WTC11 (cell line): ENCODE measurements around the gene RTL5. TPM values are rescaled to one million over a fixed set of nuclear protein-coding genes. Genes with fewer than 3 reads are reported as not detected.

Source experiments
- ATAC-seq: fragments of 200-7000 bp; cut with Tn5 transposase; 2 replicates; pipeline ENCODE4 v1.10.0; 2021; ENCODE audit warnings: mild to moderate bottlenecking, moderate library complexity
- CTCF ChIA-PET: fragments of 300-600 bp; sonication (Branson Sonifier 250); formaldehyde crosslinking; loops from one replicate; lab custom pipeline; 2021; ENCODE audit warnings: antibody characterized with exemption; lab: Charles Lee
- POLR2A ChIA-PET: fragments of 350-600 bp; sonication (Branson Sonifier 250); formaldehyde crosslinking; loops from one replicate; lab custom pipeline; 2021; ENCODE audit warnings: antibody characterized with exemption; lab: Charles Lee
- DNase-seq: peaks from one replicate; pipeline ENCODE4 v3.0.0; 2021; ENCODE audit warnings: low spot score
- H3K27ac Mint-ChIP-seq: 2 replicates; pipeline ENCODE4 v1.8.0; 2021; ENCODE audit warnings: mixed read lengths
- H3K27me3 Mint-ChIP-seq: 2 replicates; pipeline ENCODE4 v1.8.0; 2021; ENCODE audit warnings: low read depth, mild to moderate bottlenecking, moderate library complexity, mixed read lengths
- H3K36me3 Mint-ChIP-seq: 2 replicates; pipeline ENCODE4 v1.8.0; 2021; ENCODE audit warnings: mixed read lengths
- H3K4me1 Mint-ChIP-seq: 2 replicates; pipeline ENCODE4 v1.8.0; 2022; ENCODE audit warnings: mixed read lengths
- H3K4me3 Mint-ChIP-seq: 2 replicates; pipeline ENCODE4 v1.8.0; 2021; ENCODE audit warnings: mild to moderate bottlenecking, moderate library complexity, mixed read lengths
- H3K9me3 Mint-ChIP-seq: 2 replicates; pipeline ENCODE4 v1.8.0; 2021; ENCODE audit warnings: mixed read lengths
- AFF4 ChIP-seq: sonication (generic); formaldehyde crosslinking; IDR thresholded peaks from 2 replicates; pipeline ENCODE4 v1.8.1; 2023; ENCODE audit warnings: mild to moderate bottlenecking, missing genetic modification reagents, borderline replicate concordance
- CREM ChIP-seq: sonication (generic); formaldehyde crosslinking; IDR thresholded peaks from 2 replicates; pipeline ENCODE4 v1.8.1; 2022; ENCODE audit warnings: mild to moderate bottlenecking, missing genetic modification reagents, moderate library complexity
- EMX1 ChIP-seq: fragments of 250-450 bp; sonication (Bioruptor Pico); IDR thresholded peaks from 2 replicates; pipeline ENCODE4 v1.8.0; 2021; ENCODE audit warnings: mild to moderate bottlenecking
- FOXP1 ChIP-seq: sonication (generic); formaldehyde crosslinking; IDR thresholded peaks from 2 replicates; pipeline ENCODE4 v1.8.0; 2022; ENCODE audit warnings: missing genetic modification reagents, mild to moderate bottlenecking, moderate library complexity, borderline replicate concordance
- IRF2 ChIP-seq: sonication (generic); formaldehyde crosslinking; IDR thresholded peaks from 2 replicates; pipeline ENCODE4 v1.8.0; 2022; ENCODE audit warnings: low read depth, missing genetic modification reagents, borderline replicate concordance
- KAT7 ChIP-seq: sonication (generic); formaldehyde crosslinking; IDR thresholded peaks from 2 replicates; pipeline ENCODE4 v1.8.1; 2023; ENCODE audit warnings: missing genetic modification reagents, mild to moderate bottlenecking, borderline replicate concordance
- MAX ChIP-seq: sonication (generic); formaldehyde crosslinking; IDR thresholded peaks from 2 replicates; pipeline ENCODE4 v1.8.0; 2022; ENCODE audit warnings: mild to moderate bottlenecking, missing genetic modification reagents
- MLX ChIP-seq: sonication (generic); formaldehyde crosslinking; IDR thresholded peaks from 2 replicates; pipeline ENCODE4 v1.8.1; 2023; ENCODE audit warnings: mild to moderate bottlenecking, missing genetic modification reagents, moderate library complexity
- MXD4 ChIP-seq: fragments of 250-450 bp; sonication (Bioruptor Pico); IDR thresholded peaks from 2 replicates; pipeline ENCODE4 v1.8.0; 2021; ENCODE audit warnings: mild to moderate bottlenecking, moderate library complexity, borderline replicate concordance
- NFATC4 ChIP-seq: fragments of 250-450 bp; sonication (Bioruptor Pico); IDR thresholded peaks from 2 replicates; pipeline ENCODE4 v1.9.0; 2021; ENCODE audit warnings: mild to moderate bottlenecking
- NR3C1 ChIP-seq: sonication (generic); formaldehyde crosslinking; conservative IDR thresholded peaks from 2 replicates; pipeline ENCODE4 v1.8.1; 2023; ENCODE audit warnings: low read depth, mild to moderate bottlenecking, missing genetic modification reagents
- PRRX2 ChIP-seq: fragments of 250-450 bp; sonication (Bioruptor Pico); IDR thresholded peaks from 2 replicates; pipeline ENCODE4 v1.8.0; 2021; ENCODE audit warnings: mild to moderate bottlenecking
- TEAD4 ChIP-seq: sonication (generic); formaldehyde crosslinking; IDR thresholded peaks from 2 replicates; pipeline ENCODE4 v1.8.0; 2022; ENCODE audit warnings: mild to moderate bottlenecking, missing genetic modification reagents
- ZBTB21 ChIP-seq: sonication (generic); formaldehyde crosslinking; IDR thresholded peaks from 2 replicates; pipeline ENCODE4 v1.8.1; 2023; ENCODE audit warnings: mild to moderate bottlenecking, missing genetic modification reagents, borderline replicate concordance
- ZNF263 ChIP-seq: sonication (generic); formaldehyde crosslinking; IDR thresholded peaks from 2 replicates; pipeline ENCODE4 v1.8.1; 2022; ENCODE audit warnings: low read depth, mild to moderate bottlenecking, moderate library complexity, missing genetic modification reagents
- ZNF396 ChIP-seq: fragments of 250-450 bp; sonication (Bioruptor Pico); IDR thresholded peaks from 2 replicates; pipeline ENCODE4 v1.8.0; 2021; ENCODE audit warnings: mild to moderate bottlenecking, moderate library complexity, borderline replicate concordance
- ZNF532 ChIP-seq: fragments of 250-450 bp; sonication (Bioruptor Pico); IDR thresholded peaks from 2 replicates; pipeline ENCODE4 v1.9.0; 2021; ENCODE audit warnings: mild to moderate bottlenecking, borderline replicate concordance
- ZSCAN18 ChIP-seq: fragments of 250-450 bp; sonication (Bioruptor Pico); IDR thresholded peaks from 2 replicates; pipeline ENCODE4 v2.1.2; 2022; ENCODE audit warnings: mild to moderate bottlenecking, moderate library complexity
- total RNA-seq: library from RNA; stranded (reverse); gene quantifications from 3 replicates; pipeline ENCODE4 v1.2.3, GENCODE V29; 2021
- TF ChIP-seq, protein P1 (sequence below): sonication (generic); formaldehyde crosslinking; IDR thresholded peaks from 2 replicates; pipeline ENCODE4 v1.8.1; 2023; ENCODE audit warnings: mild to moderate bottlenecking, moderate library complexity, missing genetic modification reagents

RTL5 gene
- total RNA-seq, 1 experiment from 2014 or later = 1.3 TPM

DNA sequence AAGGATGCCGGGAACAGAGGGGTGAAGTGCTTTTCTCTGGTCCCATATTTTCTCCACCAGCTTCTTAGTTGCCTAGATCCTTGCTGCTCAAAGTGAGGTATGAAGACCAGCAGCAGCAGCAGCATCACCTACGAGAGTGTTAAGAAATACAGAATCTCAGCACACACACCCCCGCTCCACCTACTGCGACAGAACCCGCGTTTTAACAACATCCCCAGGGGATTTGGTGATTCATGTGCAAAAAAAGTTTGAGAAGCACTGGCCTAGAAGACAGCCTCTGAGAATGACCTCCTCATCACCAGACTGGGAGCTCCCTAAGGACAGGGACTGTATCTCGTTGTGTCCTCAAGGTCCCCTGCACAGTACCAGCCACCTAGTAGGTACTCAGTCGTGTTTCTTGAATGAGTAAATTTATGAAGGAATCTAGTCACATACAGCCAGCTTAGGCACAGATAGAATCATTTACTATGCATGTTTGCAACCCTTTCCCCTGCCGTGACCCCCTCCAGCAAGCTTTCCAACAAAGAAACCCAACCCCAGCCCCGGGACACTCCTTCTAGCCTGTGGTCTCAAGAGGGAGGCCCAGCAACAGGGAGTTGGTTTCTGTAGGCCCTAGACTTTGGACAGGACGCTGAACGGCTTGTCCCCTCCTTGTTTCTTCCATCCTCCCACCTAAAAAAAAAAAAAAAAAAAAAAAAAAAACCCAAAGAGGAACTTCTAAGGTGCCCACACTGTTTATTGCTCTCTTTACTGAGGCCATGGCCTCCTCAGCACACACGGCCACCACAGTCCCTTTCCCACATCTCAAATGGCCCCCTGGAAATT, 21.5 kb downstream of the RTL5 start (continued):
- TF ChIP-seq NFATC4 (CRISPR knock-in tag) (no peak), MLX (no peak), ZNF263 (CRISPR knock-in tag) (no peak)

- ATAC-seq (no peak), DNase-seq (no peak)
- Mint-ChIP-seq H3K27ac (no peak overlapping the region), H3K27me3 (no peaks in the 10 kb centered on the region), H3K36me3 (no peaks in the 10 kb centered on the region), H3K4me3 (no peak overlapping the region), H3K4me1 (peaks cover 21% of the 10 kb centered on the region), H3K9me3 (no peaks in the 10 kb centered on the region)
- CTCF ChIA-PET = no interaction called here
- POLR2A ChIA-PET = no interaction called here
- TF ChIP-seq CREM (CRISPR knock-in tag) (no peak), ZNF396 (CRISPR knock-in tag) (no peak)
Measured at GRCh38 chrX:72108666-72109065, 23.0 kb downstream of the RTL5 start.

GRCh38 chrX:72107841-72108595, 23.7 kb downstream of the RTL5 start:
- H3K36me3 Mint-ChIP-seq = no peaks in the 10 kb centered on the region
- POLR2A ChIA-PET = no interaction called here

More at GRCh38 chrX:72107841-72108595, 23.7 kb downstream of the RTL5 start:
- Mint-ChIP-seq H3K4me1 (peaks cover 20% of the 10 kb centered on the region), H3K27ac (no peak overlapping the region; the same call in 1 of the 2 replicates), H3K9me3 (no peaks in the 10 kb centered on the region), H3K4me3 (no peak overlapping the region), H3K27me3 (no peaks in the 10 kb centered on the region)
- no peak for TF ChIP-seq PRRX2 (CRISPR knock-in tag)
- no peak for TF ChIP-seq MAX (CRISPR knock-in tag)
- no peak for TF ChIP-seq NR3C1
- no peak for TF ChIP-seq IRF2 (CRISPR knock-in tag)
- TF ChIP-seq TEAD4 = no peak
- no peak for TF ChIP-seq ZNF532 (CRISPR knock-in tag)
- TF ChIP-seq FOXP1 (CRISPR knock-in tag) = no peak
- no peak for TF ChIP-seq ZBTB21
- TF ChIP-seq ZSCAN18 = no peak
- no peak for TF ChIP-seq AFF4
- no peak for TF ChIP-seq KAT7
- TF ChIP-seq EMX1 (CRISPR knock-in tag) = no peak
- no peak for TF ChIP-seq MXD4 (CRISPR knock-in tag)
- TF ChIP-seq, protein P1, sequence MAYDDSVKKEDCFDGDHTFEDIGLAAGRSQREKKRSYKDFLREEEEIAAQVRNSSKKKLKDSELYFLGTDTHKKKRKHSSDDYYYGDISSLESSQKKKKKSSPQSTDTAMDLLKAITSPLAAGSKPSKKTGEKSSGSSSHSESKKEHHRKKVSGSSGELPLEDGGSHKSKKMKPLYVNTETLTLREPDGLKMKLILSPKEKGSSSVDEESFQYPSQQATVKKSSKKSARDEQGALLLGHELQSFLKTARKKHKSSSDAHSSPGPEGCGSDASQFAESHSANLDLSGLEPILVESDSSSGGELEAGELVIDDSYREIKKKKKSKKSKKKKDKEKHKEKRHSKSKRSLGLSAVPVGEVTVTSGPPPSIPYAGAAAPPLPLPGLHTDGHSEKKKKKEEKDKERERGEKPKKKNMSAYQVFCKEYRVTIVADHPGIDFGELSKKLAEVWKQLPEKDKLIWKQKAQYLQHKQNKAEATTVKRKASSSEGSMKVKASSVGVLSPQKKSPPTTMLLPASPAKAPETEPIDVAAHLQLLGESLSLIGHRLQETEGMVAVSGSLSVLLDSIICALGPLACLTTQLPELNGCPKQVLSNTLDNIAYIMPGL (CRISPR knock-in tag) = no peak
- no peak for ATAC-seq
- CTCF ChIA-PET = interaction anchor here (1.4 kb wide), 1 partner anchor 18 kb away, joined by 4 read pairs; no protein-coding TSS in a partner anchor
- no peak for DNase-seq
